Nephron (organoid): ENCODE measurements around the gene MOV10L1.
"Not testable (repeated sequence)": the region's sequence is repeated elsewhere in the genome, so short reads cannot be mapped to it uniquely, and the experiment has no call there.

Experiments
- H3K27ac Mint-ChIP-seq, 3 experiments: 2 replicates each; pipeline ENCODE4 v1.8.0; 2020; ENCODE audit warnings: mixed read lengths in 3 of 3, mild to moderate bottlenecking in 2 of 3, moderate library complexity in 1 of 3
- H3K27me3 Mint-ChIP-seq: 2 replicates; pipeline ENCODE4 v1.8.0; 2021; ENCODE audit warnings: low read depth, mild to moderate bottlenecking, moderate library complexity, mixed read lengths
- H3K36me3 Mint-ChIP-seq: 2 replicates; pipeline ENCODE4 v1.8.0; 2020; ENCODE audit warnings: low read depth, mixed read lengths
- H3K4me1 Mint-ChIP-seq: 2 replicates; pipeline ENCODE4 v1.8.0; 2020; ENCODE audit warnings: mixed read lengths
- H3K4me3 Mint-ChIP-seq, 3 experiments: 2 replicates each; pipeline ENCODE4 v1.8.0; 2020; ENCODE audit warnings: mild to moderate bottlenecking in 3 of 3, mixed read lengths in 3 of 3, moderate library complexity in 2 of 3
- H3K9me3 Mint-ChIP-seq: 2 replicates; pipeline ENCODE4 v1.8.0; 2020; ENCODE audit warnings: mixed read lengths
- CTCF ChIP-seq, 3 experiments: fragments of 200-600 bp; sonication (generic); IDR thresholded peaks; one replicate each; pipeline ENCODE4 v1.5.0; 2021; ENCODE audit warnings: antibody characterized with exemption in 3 of 3; ENCODE audit not compliant: unreplicated experiment in 3 of 3

Gene MOV10L1

GRCh38 chr22:50165436-50166123, 75.8 kb downstream of the MOV10L1 start:
- no peak for TF ChIP-seq CTCF (IDR thresholded peaks at IDR 0.05; ENCODE audit: unreplicated experiment in 3 of 3)
- Mint-ChIP-seq H3K4me3 (no peak overlapping the region), H3K9me3 (no peaks in the 10 kb centered on the region), H3K27ac (peak overlapping the region in 1 of 3 experiments; percentile 47), H3K4me1 (no peaks in the 10 kb centered on the region), H3K36me3 (no peaks in the 10 kb centered on the region), H3K27me3 (peaks cover 42% of the 10 kb centered on the region)

- H3K36me3 Mint-ChIP-seq, result no peaks in the 10 kb centered on the region
- no peak for TF ChIP-seq CTCF (IDR thresholded peaks at IDR 0.05; ENCODE audit: unreplicated experiment in 3 of 3)
- H3K4me1 Mint-ChIP-seq, result no peaks in the 10 kb centered on the region
- H3K9me3 Mint-ChIP-seq, result no peaks in the 10 kb centered on the region
- peaks cover 57% of the 10 kb centered on the region for H3K27me3 Mint-ChIP-seq
- H3K4me3 Mint-ChIP-seq, result peak overlapping the region; percentile 68 to 87 (median 72)
- H3K27ac Mint-ChIP-seq, result no peak overlapping the region
Measured at GRCh38 chr22:50167689-50168489, 78.1 kb downstream of the MOV10L1 start.

- not testable (repeated sequence) for H3K4me1 Mint-ChIP-seq, H3K36me3 Mint-ChIP-seq, H3K9me3 Mint-ChIP-seq, H3K27ac Mint-ChIP-seq
- Mint-ChIP-seq H3K27me3 (peaks cover 57% of the 10 kb centered on the region), H3K4me3 (peak overlapping the region; percentile 86 to 87 (median 86))
Measured at GRCh38 chr22:50168490-50169180, 78.8 kb downstream of the MOV10L1 start.

GRCh38 chr22:50169181-50169759, 79.5 kb downstream of the MOV10L1 start:
- no peaks in the 10 kb centered on the region for H3K9me3 Mint-ChIP-seq
- H3K36me3 Mint-ChIP-seq, result no peaks in the 10 kb centered on the region

GRCh38 chr22:50169774-50170341, 80.1 kb downstream of the MOV10L1 start:
- Mint-ChIP-seq H3K4me1 (no peaks in the 10 kb centered on the region), H3K36me3 (no peaks in the 10 kb centered on the region), H3K27ac (no peak overlapping the region), H3K4me3 (peak overlapping the region; percentile 54 to 68 (median 60)), H3K27me3 (peaks cover 63% of the 10 kb centered on the region), H3K9me3 (no peaks in the 10 kb centered on the region)
- no peak for TF ChIP-seq CTCF (IDR thresholded peaks at IDR 0.05; ENCODE audit: unreplicated experiment in 3 of 3)

More at GRCh38 chr22:50169181-50169759, 79.5 kb downstream of the MOV10L1 start:
- Mint-ChIP-seq H3K27ac (peak overlapping the region in 1 of 3 experiments; percentile 24), H3K4me1 (no peaks in the 10 kb centered on the region), H3K4me3 (peak overlapping the region; percentile 86 to 87 (median 86)), H3K27me3 (peaks cover 59% of the 10 kb centered on the region)
- no peak for TF ChIP-seq CTCF (IDR thresholded peaks at IDR 0.05; ENCODE audit: unreplicated experiment in 3 of 3)
